Activated CD4-positive, alpha-beta memory T cell treated with anti-CD3 and anti-CD28 coated beads, Interleukin-2, amount 10 ng/mL, durations not matched to agents 7 days and 5 days (primary cell): Measurements from ENCODE around the gene PTPRE. TPM values are rescaled to one million over a fixed set of nuclear protein-coding genes. Genes with fewer than 3 reads are reported as not detected.

Source experiments
- CTCF ChIA-PET: fragments of 350-600 bp; sonication (Branson Sonifier 250); formaldehyde crosslinking; loops from one replicate; lab custom pipeline; 2021; ENCODE audit warnings: antibody characterized with exemption, inconsistent platforms; lab: Charles Lee
- POLR2A ChIA-PET: fragments of 350-600 bp; sonication (Branson Sonifier 250); formaldehyde crosslinking; loops from one replicate; lab custom pipeline; 2021; ENCODE audit warnings: antibody characterized with exemption; lab: Charles Lee
- DNase-seq: peaks from one replicate; pipeline ENCODE4 v3.0.0-alpha.2; 2020
- H3K27ac Mint-ChIP-seq: one replicate; pipeline ENCODE4 v1.8.0; 2021; ENCODE audit warnings: mild to moderate bottlenecking, mixed read lengths
- H3K27me3 Mint-ChIP-seq: one replicate; pipeline ENCODE4 v1.8.0; 2021; ENCODE audit warnings: mixed read lengths
- H3K36me3 Mint-ChIP-seq: one replicate; pipeline ENCODE4 v1.8.0; 2021; ENCODE audit warnings: low read depth, mixed read lengths
- H3K4me1 Mint-ChIP-seq: one replicate; pipeline ENCODE4 v1.8.0; 2021; ENCODE audit warnings: mixed read lengths
- H3K4me3 Mint-ChIP-seq: one replicate; pipeline ENCODE4 v1.8.0; 2021; ENCODE audit warnings: mild to moderate bottlenecking, mixed read lengths
- H3K9me3 Mint-ChIP-seq: one replicate; pipeline ENCODE4 v1.8.0; 2021; ENCODE audit warnings: mixed read lengths
- total RNA-seq, 2 experiments: library from RNA; stranded (reverse); gene quantifications; one replicate each; pipeline ENCODE4 v1.2.3, GENCODE V29; 2021

Gene PTPRE
- total RNA-seq, 2 experiments from 2014 or later, result 29.2 to 30.6 TPM

DNA sequence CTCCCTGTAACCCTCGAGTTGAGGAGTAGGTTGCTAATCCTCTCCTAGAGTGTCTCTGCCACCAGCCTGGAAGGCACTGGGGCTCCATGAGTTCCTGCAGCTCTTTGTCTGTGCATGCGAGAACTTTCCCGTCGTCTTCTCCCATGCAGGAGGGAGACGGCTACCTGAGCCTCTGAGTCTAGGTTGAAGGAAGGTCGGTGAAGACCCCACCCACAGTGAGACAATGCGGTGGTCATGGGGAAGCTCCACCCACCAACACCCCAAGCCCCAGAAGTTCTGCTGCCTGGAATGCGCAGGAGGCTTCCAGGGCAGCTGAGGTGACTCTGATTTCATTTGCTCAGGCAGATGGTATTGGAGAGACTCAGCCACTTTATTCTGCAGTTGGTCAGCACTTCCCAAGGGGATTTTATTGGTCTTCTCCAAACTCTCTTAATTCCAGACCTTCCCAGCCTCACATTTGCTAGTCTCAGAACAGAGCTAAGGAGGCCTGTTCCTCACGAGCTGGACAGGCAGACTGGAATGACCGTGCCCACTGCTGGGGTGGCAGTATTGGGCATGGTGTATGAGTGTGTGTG lies 36.5 kb downstream of the PTPRE start:
- ChIA-PET POLR2A (interaction anchor here (0.5 to 0.6 kb wide), 2 partner anchors 16 to 245 kb away, joined by 3 read pairs; no protein-coding TSS in a partner anchor), CTCF (no interaction called here)
- Mint-ChIP-seq H3K27me3 (peaks cover 15% of the 10 kb centered on the region), H3K4me3 (no peak overlapping the region), H3K27ac (no peak overlapping the region), H3K9me3 (no peaks in the 10 kb centered on the region), H3K4me1 (peaks cover 12% of the 10 kb centered on the region), H3K36me3 (no peaks in the 10 kb centered on the region)
- DNase-seq, result no peak

DNA sequence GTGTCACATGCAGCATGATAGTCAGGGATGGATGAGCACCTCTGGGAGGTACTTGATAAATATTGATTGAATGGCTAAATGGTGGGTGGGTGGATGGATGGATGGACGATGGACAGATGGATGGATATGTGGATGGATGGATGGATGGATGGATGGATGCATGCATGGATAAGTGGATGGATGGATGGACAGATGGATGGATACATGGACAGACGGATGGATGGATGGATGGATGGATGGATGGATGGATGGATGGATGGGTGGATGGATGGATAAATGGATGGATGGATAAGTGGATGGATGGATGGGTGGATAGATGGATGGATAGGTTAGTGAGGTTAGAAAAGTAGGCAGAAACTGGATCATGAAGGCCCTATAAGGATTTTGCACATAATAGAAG lies 37.4 kb downstream of the PTPRE start:
- Mint-ChIP-seq H3K36me3 (no peaks in the 10 kb centered on the region), H3K27me3 (peaks cover 15% of the 10 kb centered on the region), H3K4me1 (peaks cover 12% of the 10 kb centered on the region), H3K27ac (no peak overlapping the region), H3K9me3 (no peaks in the 10 kb centered on the region), H3K4me3 (no peak overlapping the region)
- POLR2A ChIA-PET, result no interaction called here
- DNase-seq, result no peak
- CTCF ChIA-PET, result no interaction called here

DNA sequence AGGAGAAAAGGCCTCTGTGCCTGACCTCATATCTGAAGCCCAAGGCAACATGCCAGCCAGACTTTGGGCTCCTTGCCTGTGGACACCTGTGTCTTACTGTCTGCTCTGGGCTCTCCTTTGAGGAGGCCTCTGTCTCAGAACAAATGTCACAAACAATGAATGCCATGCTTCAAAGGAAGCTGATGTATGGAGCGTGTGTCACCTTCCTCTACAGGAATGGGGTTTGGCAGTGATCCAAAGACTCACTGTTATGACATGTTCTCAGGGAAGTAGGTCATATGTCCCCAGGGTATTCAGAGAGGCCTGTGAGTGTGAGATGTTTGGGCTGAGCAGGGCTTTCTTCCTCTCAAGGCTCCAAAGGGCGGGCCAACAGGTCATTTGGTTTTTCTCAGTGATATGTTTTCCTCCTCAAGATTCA lies 38.4 kb downstream of the PTPRE start:
- Mint-ChIP-seq H3K27me3 (peaks cover 9% of the 10 kb centered on the region), H3K27ac (no peak overlapping the region), H3K36me3 (no peaks in the 10 kb centered on the region), H3K4me3 (no peak overlapping the region), H3K9me3 (no peaks in the 10 kb centered on the region), H3K4me1 (peaks cover 12% of the 10 kb centered on the region)
- ChIA-PET POLR2A (no interaction called here), CTCF (no interaction called here)
- DNase-seq, result no peak

DNA sequence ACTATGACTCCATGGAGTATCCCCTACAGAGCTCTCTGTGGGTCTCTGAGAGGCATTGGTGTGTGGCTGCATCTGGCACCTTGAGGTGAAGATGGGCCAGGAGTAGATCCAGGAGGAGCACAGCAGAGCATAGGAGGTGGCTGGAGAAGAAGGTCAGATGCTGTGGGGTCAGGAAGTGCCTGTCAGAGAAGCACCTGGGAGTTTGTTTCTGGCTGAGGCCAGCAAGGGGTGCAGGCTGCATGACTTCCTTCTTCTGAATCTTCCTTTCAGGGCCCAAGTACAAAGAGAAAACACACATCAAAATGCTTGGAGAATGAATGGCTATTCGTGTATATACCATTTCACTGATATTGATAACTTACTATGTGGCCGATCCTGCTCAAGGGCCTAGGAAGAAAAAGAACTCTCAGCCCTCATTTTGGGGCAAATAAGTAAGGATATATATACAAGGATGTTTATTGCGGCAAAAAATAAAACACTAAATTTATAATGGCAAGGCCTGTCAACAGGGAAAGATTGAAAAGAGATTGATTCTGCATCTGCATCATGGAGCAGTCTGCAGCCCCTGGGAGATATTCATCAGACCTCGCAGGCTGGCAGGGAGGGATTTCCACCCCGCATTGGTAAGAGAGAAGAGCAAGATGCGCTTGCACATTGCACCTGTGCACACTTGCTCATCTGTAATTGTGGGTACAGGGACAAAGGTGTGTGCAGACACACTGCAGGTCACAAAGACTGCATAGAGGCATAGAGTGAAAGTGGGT lies 39.2 kb downstream of the PTPRE start:
- Mint-ChIP-seq H3K4me1 (peaks cover 12% of the 10 kb centered on the region), H3K36me3 (no peaks in the 10 kb centered on the region), H3K27ac (no peak overlapping the region), H3K27me3 (peaks cover 9% of the 10 kb centered on the region), H3K9me3 (no peaks in the 10 kb centered on the region), H3K4me3 (no peak overlapping the region)
- ChIA-PET CTCF (interaction anchor here (1.4 kb wide), 1 partner anchor 15 kb away, joined by 3 read pairs; no protein-coding TSS in a partner anchor), POLR2A (no interaction called here)
- DNase-seq, result no peak

DNA sequence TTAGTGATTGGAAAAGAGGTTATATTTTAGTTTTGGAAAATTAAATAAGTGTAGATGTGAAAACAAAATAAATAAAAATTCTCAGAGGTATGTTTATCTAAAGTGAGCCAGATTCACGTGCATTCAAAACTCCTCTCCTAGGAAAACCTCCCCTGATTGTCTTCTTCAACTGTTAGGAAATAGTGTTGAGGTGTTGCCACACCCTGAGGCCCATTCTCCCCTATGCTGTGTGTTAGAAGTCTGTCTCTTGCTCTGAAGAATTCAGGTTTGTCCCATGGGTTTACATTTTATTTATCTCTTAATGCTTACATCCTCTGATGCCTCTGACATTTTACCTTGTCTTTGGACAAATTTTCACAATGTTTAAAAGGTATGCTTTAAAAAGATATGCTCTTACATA lies 40.3 kb downstream of the PTPRE start:
- ChIA-PET CTCF (interaction anchor here (1.0 to 1.4 kb wide), 2 partner anchors 16 to 122 kb away, joined by 3 to 4 read pairs; no protein-coding TSS in a partner anchor), POLR2A (no interaction called here)
- no peak overlapping the region for H3K4me3 Mint-ChIP-seq
- peaks cover 12% of the 10 kb centered on the region for H3K4me1 Mint-ChIP-seq
- peaks cover 7% of the 10 kb centered on the region for H3K27me3 Mint-ChIP-seq
- DNase-seq, result no peak
- no peak overlapping the region for H3K27ac Mint-ChIP-seq
- H3K9me3 Mint-ChIP-seq, result no peaks in the 10 kb centered on the region
- no peaks in the 10 kb centered on the region for H3K36me3 Mint-ChIP-seq

DNA sequence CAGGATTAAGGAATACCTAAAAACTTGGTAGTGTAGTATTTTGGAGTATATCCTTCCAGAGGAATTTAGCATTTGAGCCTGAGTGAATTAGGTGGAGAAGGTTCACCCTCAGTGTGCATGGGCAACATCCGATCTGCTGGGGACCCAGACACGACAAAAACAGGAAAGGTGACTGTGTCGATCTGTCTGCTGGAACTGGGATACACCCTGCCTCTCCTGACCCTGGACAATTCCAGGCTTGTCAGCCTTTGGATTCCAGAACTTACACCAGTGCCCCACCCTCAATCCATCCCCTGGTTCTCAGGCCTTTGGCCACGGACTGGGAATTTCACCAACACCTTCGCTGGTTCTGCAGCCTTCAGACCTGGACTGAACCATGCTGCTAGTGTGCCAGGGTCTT lies 41.9 kb downstream of the PTPRE start:
- Mint-ChIP-seq H3K36me3 (no peaks in the 10 kb centered on the region), H3K27me3 (no peaks in the 10 kb centered on the region), H3K27ac (no peak overlapping the region), H3K9me3 (no peaks in the 10 kb centered on the region), H3K4me3 (no peak overlapping the region), H3K4me1 (peaks cover 14% of the 10 kb centered on the region)
- DNase-seq, result no peak
- CTCF ChIA-PET, result no interaction called here
- POLR2A ChIA-PET, result no interaction called here

DNA sequence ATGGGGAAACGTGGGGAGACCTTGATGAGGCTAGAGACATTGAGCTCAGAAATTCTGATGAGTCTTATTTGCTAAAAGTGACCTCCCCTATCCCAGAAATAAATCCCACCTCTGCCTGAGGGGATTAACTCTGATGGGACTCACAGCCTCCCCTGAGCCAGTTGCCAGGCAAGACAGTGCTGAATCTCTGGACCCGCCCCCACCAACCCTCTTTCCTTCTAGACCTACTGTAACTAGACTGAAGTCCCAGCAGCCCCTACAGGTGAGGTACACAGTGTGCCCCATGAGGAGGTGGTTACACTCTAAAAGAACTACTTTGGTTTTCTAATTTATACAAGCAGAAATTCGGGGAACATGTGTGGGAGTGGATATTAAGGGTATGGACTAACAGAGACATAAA lies 42.9 kb downstream of the PTPRE start:
- ChIA-PET POLR2A (no interaction called here), CTCF (no interaction called here)
- H3K9me3 Mint-ChIP-seq, result no peaks in the 10 kb centered on the region
- no peaks in the 10 kb centered on the region for H3K27me3 Mint-ChIP-seq
- H3K36me3 Mint-ChIP-seq, result no peaks in the 10 kb centered on the region
- H3K27ac Mint-ChIP-seq, result no peak overlapping the region
- H3K4me1 Mint-ChIP-seq, result peaks cover 14% of the 10 kb centered on the region
- H3K4me3 Mint-ChIP-seq, result no peak overlapping the region
- no peak for DNase-seq

DNA sequence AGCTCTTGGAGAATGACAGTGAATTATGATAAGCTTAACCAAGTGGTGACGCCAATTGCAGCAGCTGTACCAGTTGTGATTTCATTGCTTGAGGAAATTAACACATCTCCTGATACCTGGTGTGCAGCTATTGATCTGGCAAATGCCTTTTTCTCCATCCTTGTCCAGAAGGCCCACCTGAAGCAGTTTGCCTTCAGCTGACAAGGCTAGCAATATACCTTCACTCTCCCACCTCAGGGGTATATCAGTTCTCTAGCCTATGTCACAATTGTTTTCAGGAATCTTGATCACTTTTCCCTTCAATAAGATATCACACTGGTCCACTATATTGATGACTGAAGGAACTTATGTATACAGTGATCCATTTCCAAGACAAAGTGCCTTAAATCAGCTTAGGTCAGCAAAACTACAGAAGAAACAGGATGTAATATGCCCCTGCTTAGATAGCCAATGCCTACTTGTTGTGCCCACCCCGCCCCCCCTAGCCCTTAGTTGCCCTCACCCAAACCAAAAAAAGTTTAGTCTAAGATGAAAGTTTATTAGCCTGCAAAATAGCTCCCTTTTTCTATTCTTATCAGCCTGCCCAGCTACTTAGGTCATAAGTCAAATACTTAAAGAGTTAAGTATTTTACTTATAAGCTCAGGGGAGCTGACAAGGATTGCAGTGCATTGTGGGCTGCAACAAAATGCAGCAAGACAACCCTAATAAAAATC lies 45.1 kb downstream of the PTPRE start:
- CTCF ChIA-PET, result interaction anchor here (0.8 to 1.4 kb wide), 2 partner anchors 60 to 117 kb away, joined by 3 read pairs; no protein-coding TSS in a partner anchor
- Mint-ChIP-seq H3K27ac (no peak overlapping the region), H3K36me3 (no peaks in the 10 kb centered on the region), H3K4me1 (peaks cover 2% of the 10 kb centered on the region), H3K27me3 (peaks cover 15% of the 10 kb centered on the region), H3K4me3 (no peak overlapping the region), H3K9me3 (no peaks in the 10 kb centered on the region)
- POLR2A ChIA-PET, result no interaction called here
- DNase-seq, result no peak

DNA sequence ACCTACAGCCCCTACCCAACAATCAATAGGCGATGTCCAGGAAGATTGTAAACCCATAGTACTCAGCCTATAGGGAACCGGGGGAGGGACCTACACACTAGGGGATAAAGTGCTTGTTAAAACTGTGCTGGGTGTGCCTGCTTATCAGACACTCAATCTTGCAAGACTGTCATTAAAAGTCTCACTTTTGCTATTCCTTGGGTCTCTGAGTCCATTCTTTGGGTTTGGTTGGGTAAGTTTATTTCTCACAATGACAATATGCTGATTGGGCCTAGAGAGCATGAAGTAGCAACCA lies 45.6 kb downstream of the PTPRE start:
- ChIA-PET CTCF (interaction anchor here (0.8 to 1.4 kb wide), 2 partner anchors 59 to 117 kb away, joined by 3 read pairs; no protein-coding TSS in a partner anchor), POLR2A (no interaction called here)
- DNase-seq, result no peak
- Mint-ChIP-seq H3K4me3 (no peak overlapping the region), H3K36me3 (no peaks in the 10 kb centered on the region), H3K27ac (no peak overlapping the region), H3K4me1 (peaks cover 2% of the 10 kb centered on the region), H3K27me3 (peaks cover 19% of the 10 kb centered on the region), H3K9me3 (no peaks in the 10 kb centered on the region)

DNA sequence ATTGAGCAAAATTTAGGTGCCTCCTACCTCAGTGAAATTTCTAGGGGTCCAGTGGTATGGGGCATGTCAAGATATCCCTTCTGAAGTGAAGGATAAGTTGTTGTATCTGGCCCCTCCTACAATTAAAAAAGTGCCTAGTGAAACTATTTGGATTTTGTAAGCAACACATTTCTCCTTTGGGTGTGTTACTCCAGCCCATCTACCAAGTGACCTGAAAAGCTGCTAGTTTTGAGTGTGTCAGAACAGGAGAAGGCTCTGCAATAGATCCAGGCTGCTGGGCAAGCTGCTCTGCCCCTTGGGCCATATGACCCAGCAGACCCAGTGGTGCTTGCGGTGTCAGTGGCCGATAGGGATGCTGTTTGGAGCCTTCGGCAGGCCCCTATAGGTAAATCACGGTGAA lies 46.0 kb downstream of the PTPRE start:
- ChIA-PET CTCF (interaction anchor here (1.4 kb wide), 1 partner anchor 116 kb away, joined by 3 read pairs; no protein-coding TSS in a partner anchor), POLR2A (no interaction called here)
- Mint-ChIP-seq H3K27me3 (peaks cover 23% of the 10 kb centered on the region), H3K4me1 (peaks cover 2% of the 10 kb centered on the region), H3K9me3 (no peaks in the 10 kb centered on the region), H3K4me3 (no peak overlapping the region), H3K36me3 (no peaks in the 10 kb centered on the region), H3K27ac (no peak overlapping the region)
- DNase-seq, result no peak

DNA sequence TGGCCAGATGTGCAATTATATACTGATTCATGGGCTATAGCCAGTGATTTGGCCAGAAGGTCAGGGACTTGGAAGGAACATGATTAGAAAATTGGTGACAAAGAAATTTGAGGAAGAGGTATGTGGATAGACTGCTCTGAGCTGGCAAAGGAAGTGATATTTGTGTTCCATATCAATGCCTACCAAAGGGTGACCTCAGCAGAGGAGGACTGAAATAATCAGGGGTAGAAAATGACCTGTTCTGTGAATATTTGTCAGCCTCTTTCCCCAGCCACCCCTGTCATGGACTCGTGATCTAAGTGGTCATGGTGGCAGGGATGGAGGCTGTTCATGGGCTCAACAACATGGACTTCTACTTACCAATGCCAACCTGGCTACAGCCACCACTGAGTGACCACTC lies 47.0 kb downstream of the PTPRE start:
- Mint-ChIP-seq H3K4me1 (peaks cover 2% of the 10 kb centered on the region), H3K4me3 (no peak overlapping the region), H3K36me3 (no peaks in the 10 kb centered on the region), H3K9me3 (no peaks in the 10 kb centered on the region), H3K27ac (no peak overlapping the region), H3K27me3 (peaks cover 28% of the 10 kb centered on the region)
- ChIA-PET CTCF (no interaction called here), POLR2A (no interaction called here)
- no peak for DNase-seq

DNA sequence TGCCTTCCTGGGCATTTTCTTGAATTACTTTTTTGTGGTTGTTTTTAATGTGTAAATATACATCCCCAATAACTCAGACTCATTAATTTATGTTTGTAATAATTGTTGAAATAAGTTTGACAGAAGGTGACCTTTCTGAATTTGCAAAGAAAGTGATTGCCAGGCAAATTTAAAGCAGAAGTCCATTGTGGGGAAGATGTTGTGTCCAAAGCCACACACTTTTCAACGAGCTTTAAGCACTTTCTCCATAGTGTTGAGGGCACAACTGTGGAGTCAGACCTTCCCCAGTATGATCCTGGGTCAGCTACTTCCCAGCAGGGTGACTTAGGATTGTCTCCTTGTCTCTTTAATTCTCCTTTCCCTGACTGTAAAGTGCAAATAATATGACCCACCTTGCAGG lies 52.5 kb downstream of the PTPRE start:
- H3K4me1 Mint-ChIP-seq, result no peaks in the 10 kb centered on the region
- DNase-seq, result no peak
- H3K4me3 Mint-ChIP-seq, result no peak overlapping the region
- no peaks in the 10 kb centered on the region for H3K9me3 Mint-ChIP-seq
- POLR2A ChIA-PET, result interaction anchor here (0.8 kb wide), 1 partner anchor 16 kb away, joined by 3 read pairs; no protein-coding TSS in a partner anchor
- CTCF ChIA-PET, result no interaction called here
- H3K36me3 Mint-ChIP-seq, result no peaks in the 10 kb centered on the region
- H3K27me3 Mint-ChIP-seq, result peaks cover 28% of the 10 kb centered on the region
- H3K27ac Mint-ChIP-seq, result no peak overlapping the region

DNA sequence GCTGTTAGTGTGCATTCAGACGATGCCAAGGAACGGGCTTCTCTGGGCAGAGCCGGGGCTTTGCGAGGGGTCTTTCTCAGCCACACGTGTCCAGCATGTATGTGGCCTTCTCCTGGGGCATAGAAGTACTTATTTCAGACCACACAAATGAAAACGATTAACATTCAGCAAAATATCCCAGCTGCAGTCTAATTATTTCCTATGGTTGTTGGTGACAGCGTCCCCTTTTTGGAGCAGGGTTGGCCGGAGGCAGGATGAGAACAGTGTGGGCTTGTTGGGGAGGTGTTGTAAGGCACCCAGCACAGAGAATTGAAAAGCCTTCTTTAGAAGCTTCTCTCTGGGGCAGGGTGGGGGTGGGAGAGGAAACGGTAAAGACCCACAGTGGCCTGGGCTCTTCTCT lies 54.2 kb downstream of the PTPRE start:
- POLR2A ChIA-PET, result no interaction called here
- DNase-seq, result no peak
- Mint-ChIP-seq H3K27ac (no peak overlapping the region), H3K9me3 (no peaks in the 10 kb centered on the region), H3K27me3 (peaks cover 23% of the 10 kb centered on the region), H3K4me3 (no peak overlapping the region), H3K4me1 (peaks cover 3% of the 10 kb centered on the region), H3K36me3 (no peaks in the 10 kb centered on the region)
- CTCF ChIA-PET, result no interaction called here
